GM12873 (cell line): ENCODE data around the gene SMCO2.

Source experiments
- TF ChIP-seq, protein P1 (sequence below): IDR thresholded peaks from 2 replicates; pipeline ENCODE4 v1.5.1; 2012; ENCODE audit warnings: low read depth, mild to moderate bottlenecking, moderate library complexity, low read length, control low read depth; ENCODE audit not compliant: insufficient read depth; ENCODE audit errors: missing control alignments

The SMCO2 gene

GRCh38 chr12:27453421-27453820, 6.9 kb downstream of the SMCO2 start:
- TF ChIP-seq, protein P1, sequence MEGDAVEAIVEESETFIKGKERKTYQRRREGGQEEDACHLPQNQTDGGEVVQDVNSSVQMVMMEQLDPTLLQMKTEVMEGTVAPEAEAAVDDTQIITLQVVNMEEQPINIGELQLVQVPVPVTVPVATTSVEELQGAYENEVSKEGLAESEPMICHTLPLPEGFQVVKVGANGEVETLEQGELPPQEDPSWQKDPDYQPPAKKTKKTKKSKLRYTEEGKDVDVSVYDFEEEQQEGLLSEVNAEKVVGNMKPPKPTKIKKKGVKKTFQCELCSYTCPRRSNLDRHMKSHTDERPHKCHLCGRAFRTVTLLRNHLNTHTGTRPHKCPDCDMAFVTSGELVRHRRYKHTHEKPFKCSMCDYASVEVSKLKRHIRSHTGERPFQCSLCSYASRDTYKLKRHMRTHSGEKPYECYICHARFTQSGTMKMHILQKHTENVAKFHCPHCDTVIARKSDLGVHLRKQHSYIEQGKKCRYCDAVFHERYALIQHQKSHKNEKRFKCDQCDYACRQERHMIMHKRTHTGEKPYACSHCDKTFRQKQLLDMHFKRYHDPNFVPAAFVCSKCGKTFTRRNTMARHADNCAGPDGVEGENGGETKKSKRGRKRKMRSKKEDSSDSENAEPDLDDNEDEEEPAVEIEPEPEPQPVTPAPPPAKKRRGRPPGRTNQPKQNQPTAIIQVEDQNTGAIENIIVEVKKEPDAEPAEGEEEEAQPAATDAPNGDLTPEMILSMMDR = no peak

GRCh38 chr12:27455589-27455988, 9.1 kb downstream of the SMCO2 start:
- TF ChIP-seq, protein P1 = no peak

DNA sequence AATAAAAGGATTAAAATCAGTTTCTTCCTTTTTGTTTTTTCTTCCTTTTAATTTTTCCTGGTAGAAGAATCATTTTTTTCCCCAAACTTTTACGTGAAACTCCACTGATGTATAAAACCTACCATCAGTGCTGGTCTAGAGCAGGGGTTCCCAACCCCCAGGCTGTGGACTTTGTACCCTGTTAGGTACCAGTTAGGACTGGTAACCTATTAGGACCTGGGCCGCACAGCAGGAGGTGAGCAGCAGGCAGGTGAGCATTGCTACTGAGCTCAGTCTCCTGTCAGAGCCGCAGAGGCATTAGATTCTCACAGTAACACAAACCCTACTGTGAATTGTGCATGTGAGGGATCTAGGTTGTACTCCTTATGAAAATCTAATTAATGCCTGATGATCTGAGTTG, 10.1 kb downstream of the SMCO2 start:
- TF ChIP-seq, protein P1 = no peak

DNA sequence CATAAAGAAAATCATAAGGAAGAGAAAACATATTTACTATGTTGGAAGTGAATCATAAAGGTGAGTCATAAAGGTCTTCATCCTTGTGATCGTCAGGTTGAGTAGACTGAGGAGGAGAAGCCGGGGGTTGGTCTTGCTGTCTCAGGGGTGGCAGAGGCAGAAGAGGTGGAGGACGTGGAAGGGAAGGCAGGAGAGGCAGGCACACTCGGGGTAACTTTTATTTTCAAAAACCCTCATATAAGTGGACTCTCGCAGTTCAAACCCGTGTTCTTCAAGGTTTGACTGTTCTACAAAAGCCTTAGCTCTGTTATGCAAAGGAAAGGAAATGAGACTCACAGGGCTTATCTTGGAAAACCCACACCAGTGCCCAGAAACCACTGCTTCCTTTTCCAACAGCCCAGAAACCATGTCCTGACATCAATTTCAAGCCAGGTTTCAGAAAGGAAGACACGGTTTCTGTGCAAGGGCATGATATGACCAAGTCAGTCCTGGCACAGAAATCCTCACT, 14.0 kb downstream of the SMCO2 start:
- TF ChIP-seq, protein P1 = no peak

GRCh38 chr12:27462151-27462694, 15.7 kb downstream of the SMCO2 start:
- TF ChIP-seq, protein P1 = no peak

DNA sequence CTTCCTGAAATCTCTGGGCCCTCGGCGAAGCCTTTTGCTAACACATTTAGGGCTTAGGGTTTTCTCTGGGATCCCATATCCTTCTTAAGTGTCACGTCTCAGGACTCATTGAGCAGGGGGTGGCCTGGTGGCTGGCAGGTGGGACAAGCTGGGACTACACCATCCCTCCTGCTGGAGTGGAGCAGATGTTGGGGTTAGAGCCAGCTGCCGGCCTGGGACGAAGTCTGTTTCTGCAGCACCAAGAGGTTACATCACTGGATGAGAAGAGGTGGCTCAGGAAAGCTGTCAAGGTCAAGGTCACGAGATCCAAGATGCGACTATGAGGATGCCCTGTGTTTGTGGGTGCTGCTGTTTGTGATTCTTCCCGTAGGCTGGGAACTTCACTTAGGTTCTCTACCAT, 16.3 kb downstream of the SMCO2 start:
- TF ChIP-seq, protein P1 = no peak

DNA sequence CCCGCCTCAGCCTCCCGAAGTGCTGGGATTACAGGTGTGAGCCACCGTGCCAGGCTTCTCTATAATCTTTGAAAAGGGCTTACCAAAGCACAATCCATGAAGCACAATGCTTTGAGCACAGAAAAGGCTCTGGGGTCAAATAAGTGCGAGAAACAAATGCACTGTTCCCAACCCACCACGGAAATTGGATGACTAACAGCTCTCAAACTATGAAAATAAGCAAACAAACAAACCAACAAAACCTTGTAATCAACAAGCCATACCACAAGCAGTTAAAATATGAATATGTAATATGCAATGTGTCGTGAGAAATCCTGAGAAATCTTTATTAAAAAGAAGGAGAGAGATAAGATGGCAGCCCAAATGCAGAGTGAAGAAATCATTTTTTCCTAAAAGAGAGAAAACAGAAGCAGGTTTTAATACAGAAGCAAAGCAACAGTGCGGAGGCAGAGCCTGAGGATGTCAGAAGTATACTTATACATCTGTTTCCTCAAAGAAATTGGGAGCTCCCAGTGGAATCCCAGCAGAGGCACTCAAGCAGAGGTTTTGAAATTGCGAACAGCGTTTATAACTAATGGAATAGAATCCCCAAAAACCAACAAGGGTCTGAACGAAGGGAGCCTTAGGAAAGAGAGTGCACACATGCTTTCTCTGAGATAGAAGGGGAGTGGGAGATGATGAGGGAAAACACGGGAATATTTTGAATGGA, 17.1 kb downstream of the SMCO2 start:
- TF ChIP-seq, protein P1 = no peak
